ENCODE measurements around the gene MPND. TPM values are rescaled to one million over a fixed set of nuclear protein-coding genes. Genes with fewer than 3 reads are reported as not detected.
A peak's percentile ranks its signal among the peaks of the same experiment; 100 is the strongest.

The MPND gene
- total and polyA plus RNA-seq, 2 of the 13 experiments (the other 11 are each of a cell fraction or from before 2014, with no cell fraction given): 10.8 to 15.8 TPM

- TF ChIP-seq ZBTB3 (CRISPR knock-in tag; IDR thresholded peaks at IDR 0.05; ENCODE audit: borderline replicate concordance, low read depth): no peak
- TF ChIP-seq ZNF883 (CRISPR knock-in tag; IDR thresholded peaks at IDR 0.05; ENCODE audit: not compliant biosample characterization): peak; percentile 25
- no peak for TF ChIP-seq CBX1 (IDR thresholded peaks at IDR 0.05; ENCODE audit: low read depth)
- no peak for TF ChIP-seq TFDP2 (CRISPR knock-in tag; IDR thresholded peaks at IDR 0.05)
- TF ChIP-seq PRDM15 (CRISPR knock-in tag; IDR thresholded peaks at IDR 0.05): no peak
Observed at GRCh38 chr19:4385291-4386040, 42.1 kb downstream of the MPND start (continued).

Data from HepG2 (cell line).